K562 (cell line): Measurements from ENCODE around the gene SLC44A1. TPM values are rescaled to one million over a fixed set of nuclear protein-coding genes. Genes with fewer than 3 reads are reported as not detected.

Experiments used
- ARHGAP35 ChIP-seq: fragments of 450-650 bp; IDR thresholded peaks from 2 replicates; pipeline ENCODE4 v1.6.1; 2018; ENCODE audit not compliant: partially characterized antibody
- ELF2 ChIP-seq: fragments of 250-450 bp; sonication (Bioruptor Pico); IDR thresholded peaks from 2 replicates; pipeline ENCODE4 v1.5.0; 2021; ENCODE audit warnings: mild to moderate bottlenecking
- GTF2A2 ChIP-seq: IDR thresholded peaks from 2 replicates; pipeline ENCODE4 v1.6.1; 2016; ENCODE audit warnings: mild to moderate bottlenecking, missing genetic modification characterization, missing compliant biosample characterization
- KDM4B ChIP-seq, 2 experiments: fragments of 450-650 bp in 1 of 2; sonication (generic) in 1 of 2; IDR thresholded peaks; 2 replicates each; pipeline ENCODE4 v1.6.1; 2016 to 2017; ENCODE audit warnings: borderline replicate concordance in 2 of 2, antibody characterized with exemption in 1 of 2, low read depth in 1 of 2, mild to moderate bottlenecking in 1 of 2
- RBM14 ChIP-seq: fragments of 200-400 bp; formaldehyde crosslinking; IDR thresholded peaks from 2 replicates; pipeline ENCODE4 v1.6.1; 2018; ENCODE audit warnings: low read depth, mild to moderate bottlenecking, low read length, moderate library complexity, borderline replicate concordance; ENCODE audit not compliant: insufficient read depth
- polyA plus RNA-seq, 8 experiments: library from polyadenylated mRNA; depleted of rRNA in 4 of 8; stranded (reverse) in 5 of 8; unstranded in 3 of 8; fragments of >200 nt; fragmentation: Nextera tagmentation in 2 of 8; fragmentation: Illumina TruSeq in 1 of 8; extraction: Ambion mirVana in 2 of 8; extraction: Trizol in 1 of 8; gene quantifications; 2 replicates each; pipeline versions ENCODE4 v1.2.1 to v1.2.3, GENCODE V29; 2011 to 2014; ENCODE audit warnings: inconsistent platforms in 1 of 8, missing spikeins in 1 of 8
- total RNA-seq, 7 experiments: library from RNA; depleted of rRNA in 6 of 7; stranded (reverse); fragments of >200 nt in 6 of 7; fragmentation: Illumina TruSeq in 2 of 7; extraction: Trizol in 2 of 7; gene quantifications; 2 replicates each; pipeline versions ENCODE4 v1.2.1 to v1.2.3, GENCODE V29; 2011 to 2021; ENCODE audit warnings: low replicate concordance in 1 of 7

Gene SLC44A1
- total and polyA plus RNA-seq, 9 of the 15 experiments (the other 6 are each of a cell fraction or from before 2014, with no cell fraction given) = 0.11 to 0.59 (median 0.30) TPM

DNA sequence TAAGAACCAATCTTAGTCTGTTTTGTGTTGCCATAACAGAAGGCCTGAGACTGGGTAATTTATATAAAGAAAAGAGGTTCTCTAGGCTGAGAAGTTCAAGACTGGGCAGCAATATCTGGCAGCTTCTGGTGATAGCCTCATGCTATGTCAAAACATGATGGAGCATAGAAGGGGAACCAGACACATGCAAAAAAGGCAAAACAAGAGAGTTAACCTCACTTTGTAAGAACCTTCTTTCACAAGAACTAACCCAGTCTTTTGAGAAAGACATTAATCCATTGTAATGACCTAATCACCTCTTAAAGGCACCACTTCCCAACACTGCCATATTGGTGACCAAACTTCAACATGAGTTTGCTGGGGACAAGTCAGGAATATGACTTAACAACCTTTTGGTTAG is 240.7 kb downstream of the SLC44A1 start (continued):
- no peak for TF ChIP-seq GTF2A2 (tag)
- no peak for TF ChIP-seq KDM4B (IDR thresholded peaks at IDR 0.05; ENCODE audit: borderline replicate concordance in 2 of 2, low read depth in 1 of 2)
- TF ChIP-seq RBM14 = no peak
- TF ChIP-seq ARHGAP35 = no peak
- TF ChIP-seq ELF2 (CRISPR knock-in tag) = no peak

Other genes with a start within 250 kb of the SLC44A1 start
- 0.95 and 1.9 TPM in 2 replicates for gene FSD1L, start 203.4 kb downstream of the SLC44A1 start, total RNA-seq (2014; rRNA removed)
- 3.1 and 5.4 TPM in 2 replicates for gene FSD1L, start 203.4 kb downstream of the SLC44A1 start, total RNA-seq (2014; rRNA removed; fragmentation: Illumina TruSeq; extraction: Trizol)
- gene FSD1L, start 203.4 kb downstream of the SLC44A1 start, total RNA-seq (2015; rRNA removed; fragmentation: Illumina TruSeq; extraction: Trizol) = 3.4 and 4.2 TPM in 2 replicates
- gene FSD1L, start 203.4 kb downstream of the SLC44A1 start, total RNA-seq (2021) = 2.2 and 2.5 TPM in 2 replicates
- 2.5 and 3.9 TPM in 2 replicates for gene FSD1L, start 203.4 kb downstream of the SLC44A1 start, polyA plus RNA-seq (2011; rRNA removed)
- 1.8 and 2.1 TPM in 2 replicates for gene FSD1L, start 203.4 kb downstream of the SLC44A1 start, polyA plus RNA-seq (2014; fragmentation: Illumina TruSeq; extraction: Trizol)
- 1 to 10 TPM; 1.1 to 2.1 TPM for gene FSD1L, start 203.4 kb downstream of the SLC44A1 start, polyA plus RNA-seq (2014; fragmentation: Nextera tagmentation; extraction: Ambion mirVana)
- gene FSD1L, start 203.4 kb downstream of the SLC44A1 start, polyA plus RNA-seq (2014; rRNA removed) = 1.1 and 1.3 TPM in 2 replicates